Smooth muscle cell of the brain vasculature (primary cell): ENCODE results near the gene TC2N.
"Not testable (repeated sequence)": the region's sequence is repeated elsewhere in the genome, so short reads cannot be mapped to it uniquely, and the experiment has no call there.

ENCODE experiments used
- DNase-seq: peaks from one replicate; pipeline ENCODE4 v3.0.0-alpha.2; 2012; ENCODE audit warnings: low read depth, low spot score

Gene TC2N

DNA sequence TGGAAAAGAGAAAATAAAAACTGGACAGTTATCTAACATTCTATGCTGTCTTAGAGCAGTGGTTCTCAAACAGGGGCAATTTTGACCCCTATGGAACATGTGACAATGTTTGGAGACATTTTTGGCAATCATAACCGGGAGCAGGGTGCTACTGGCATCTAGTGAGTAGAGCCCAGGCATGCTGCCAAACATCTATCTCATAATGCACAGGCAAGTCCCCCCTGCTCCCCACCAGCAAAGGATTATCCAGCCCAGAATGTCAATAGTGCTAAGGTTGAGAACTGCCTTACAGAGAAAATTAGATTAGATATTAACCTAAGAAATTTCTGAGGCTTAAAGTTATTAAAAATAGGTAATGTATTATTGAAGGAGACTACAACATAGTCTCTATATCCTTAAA is 112.5 kb downstream of the TC2N start:
- no peak for DNase-seq

DNA sequence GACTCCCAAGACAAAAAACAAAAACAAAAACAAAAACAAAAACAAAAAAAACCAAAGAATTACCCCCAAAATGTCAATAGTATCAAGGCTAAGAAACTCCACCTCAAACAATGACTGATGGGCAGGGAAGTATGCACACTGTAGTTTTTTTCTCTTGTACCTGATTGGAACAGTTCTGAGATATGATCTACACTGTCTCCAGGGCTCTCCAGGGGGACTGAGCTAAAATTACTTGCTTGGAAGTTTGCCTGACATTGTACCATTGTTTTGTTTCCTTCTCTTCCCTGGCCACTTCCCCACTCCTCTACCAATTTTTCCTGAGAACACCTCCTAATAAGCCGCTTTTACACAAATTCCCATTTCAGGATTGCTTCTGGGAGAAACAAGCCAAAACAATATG is 113.2 kb downstream of the TC2N start:
- no peak for DNase-seq

- DNase-seq = no peak
Observed at GRCh38 chr14:91753501-91754128, 113.7 kb downstream of the TC2N start.

DNA sequence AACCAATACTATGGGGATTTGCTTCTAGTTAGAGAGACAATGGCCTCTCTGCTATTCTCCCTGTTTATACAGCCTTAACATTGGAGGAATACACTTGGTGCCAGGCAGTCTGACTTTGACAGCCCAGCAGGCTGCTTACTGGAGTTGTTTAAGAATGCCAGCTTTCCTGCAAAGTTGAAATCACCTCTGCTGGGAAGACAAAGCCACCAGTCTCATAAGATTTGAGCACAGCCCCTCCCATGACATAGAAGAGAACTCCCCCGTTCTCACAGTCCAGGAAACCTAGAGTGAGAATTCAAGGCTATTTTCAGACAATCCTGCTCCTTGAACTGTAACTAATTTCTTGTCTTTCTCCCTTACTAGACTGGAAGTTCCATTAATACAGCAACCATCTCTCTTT is 114.4 kb downstream of the TC2N start:
- DNase-seq = no peak

DNA sequence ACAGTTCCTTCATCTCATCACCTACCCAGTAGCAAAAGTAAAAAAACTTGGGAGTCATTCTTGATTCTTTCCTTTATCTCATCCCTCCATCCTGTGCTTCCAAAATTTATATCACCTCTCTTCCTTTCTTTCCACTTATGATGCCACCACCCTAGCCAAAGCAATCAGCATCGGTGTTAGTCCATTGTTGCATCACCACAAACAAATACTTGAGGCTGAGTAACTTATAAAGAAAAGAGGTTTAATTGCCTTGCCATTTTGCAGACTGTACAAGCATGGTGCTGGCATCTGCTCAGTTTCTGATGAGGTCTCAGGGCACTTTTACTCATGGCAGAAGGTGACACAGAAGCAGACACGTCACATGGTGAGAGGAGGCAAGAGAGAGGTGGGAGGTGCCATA is 115.6 kb downstream of the TC2N start:
- no peak for DNase-seq

DNA sequence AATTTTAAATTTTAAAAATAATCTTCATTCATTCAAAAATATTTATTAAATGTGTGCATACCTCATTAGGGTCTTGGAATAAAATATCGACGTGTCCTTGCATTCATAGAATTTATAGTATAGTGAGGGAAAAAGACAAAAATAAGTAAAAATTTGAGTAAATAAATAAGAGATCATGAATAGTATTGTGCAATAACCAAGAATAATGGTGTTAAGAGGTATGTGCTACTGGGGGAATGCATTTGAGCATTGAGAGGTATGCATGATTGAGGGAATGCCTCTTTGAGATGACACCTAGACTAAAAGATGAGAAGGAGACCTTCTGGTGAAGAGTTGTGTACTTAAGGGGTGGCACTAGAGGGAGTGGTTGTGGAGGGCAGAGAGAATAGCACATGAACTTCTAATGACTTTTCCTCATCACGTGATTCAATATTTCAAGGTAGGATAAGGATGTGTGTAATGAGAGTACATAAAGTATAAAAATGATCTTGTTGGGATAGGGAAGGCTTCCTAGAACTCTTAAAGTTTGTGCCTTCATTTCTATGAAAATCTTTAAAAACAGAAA is 116.6 kb downstream of the TC2N start:
- DNase-seq = no peak

DNA sequence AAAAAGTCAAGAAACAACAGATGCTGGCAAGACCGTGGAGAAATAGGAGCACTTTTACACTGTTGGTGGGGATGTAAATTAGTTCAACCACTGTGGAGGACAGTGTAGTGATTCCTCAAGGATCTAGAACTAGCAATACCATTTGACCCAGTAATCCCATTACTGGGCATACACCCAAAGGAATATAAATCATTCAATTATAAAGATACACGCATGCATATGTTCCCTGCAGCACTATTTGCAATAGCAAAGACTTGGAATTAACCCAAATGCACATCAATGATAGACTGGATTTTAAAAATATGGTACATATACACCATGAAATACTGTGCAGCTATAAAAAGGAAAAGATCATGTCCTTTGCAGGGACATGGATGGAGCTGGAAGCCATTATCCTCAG is 117.5 kb downstream of the TC2N start:
- no peak for DNase-seq

DNA sequence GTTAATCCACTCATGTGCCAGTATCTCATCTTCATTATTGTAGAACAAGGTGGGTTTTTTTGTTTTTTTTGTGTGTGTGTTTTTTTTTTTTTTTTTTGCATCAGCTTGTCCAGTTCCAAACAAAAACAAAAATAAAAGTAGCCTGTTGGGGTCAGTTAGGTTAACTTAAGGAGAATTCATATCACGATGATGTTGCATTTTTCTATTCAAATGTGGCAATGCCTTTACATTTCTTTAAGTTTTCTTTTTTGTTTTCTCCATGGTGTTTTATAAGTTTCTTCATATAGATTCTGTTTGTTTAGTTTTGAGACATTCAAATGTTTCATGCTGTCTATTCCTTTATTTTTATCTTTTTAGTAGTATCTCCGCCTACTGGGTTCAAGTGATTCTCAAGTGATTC is 119.3 kb downstream of the TC2N start:
- DNase-seq = no peak

DNA sequence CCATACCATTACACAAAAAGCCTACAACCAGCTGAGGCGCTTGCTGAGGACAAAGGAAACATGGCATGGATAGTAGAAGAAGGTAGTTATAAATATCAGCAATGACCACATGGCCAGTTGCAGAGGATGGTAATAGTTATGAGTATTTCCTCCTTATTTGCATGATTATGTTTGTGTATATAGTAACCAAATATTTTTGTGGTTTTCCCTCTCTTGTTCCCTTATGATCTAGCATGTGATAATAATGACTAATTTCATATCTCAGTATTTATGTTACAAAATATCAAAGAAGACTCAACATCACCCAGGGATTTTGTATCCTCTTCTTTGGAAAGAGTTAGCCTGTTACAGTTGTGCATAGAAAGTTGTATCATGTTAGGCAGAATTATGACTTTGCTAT is 122.0 kb downstream of the TC2N start:
- DNase-seq = no peak

DNA sequence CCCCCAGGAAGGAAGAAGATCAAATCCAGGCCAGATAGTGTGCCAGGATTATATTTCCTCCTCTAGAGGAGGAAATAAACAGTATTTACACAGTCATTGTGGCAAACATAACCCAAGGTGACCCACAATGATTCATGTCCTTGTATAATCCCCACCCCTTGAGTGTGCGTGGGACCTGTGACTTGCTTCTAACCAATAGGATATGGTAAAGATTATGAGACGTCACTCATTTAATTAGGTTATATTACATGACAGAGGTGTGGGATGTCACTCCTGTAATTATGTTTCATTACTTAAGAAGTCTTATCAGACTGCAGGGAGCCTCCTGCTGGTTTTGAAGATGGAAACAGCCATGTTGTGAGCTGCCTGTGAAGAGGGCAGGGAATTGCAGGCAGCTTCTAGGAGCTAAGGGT is 123.3 kb downstream of the TC2N start:
- no peak for DNase-seq

DNA sequence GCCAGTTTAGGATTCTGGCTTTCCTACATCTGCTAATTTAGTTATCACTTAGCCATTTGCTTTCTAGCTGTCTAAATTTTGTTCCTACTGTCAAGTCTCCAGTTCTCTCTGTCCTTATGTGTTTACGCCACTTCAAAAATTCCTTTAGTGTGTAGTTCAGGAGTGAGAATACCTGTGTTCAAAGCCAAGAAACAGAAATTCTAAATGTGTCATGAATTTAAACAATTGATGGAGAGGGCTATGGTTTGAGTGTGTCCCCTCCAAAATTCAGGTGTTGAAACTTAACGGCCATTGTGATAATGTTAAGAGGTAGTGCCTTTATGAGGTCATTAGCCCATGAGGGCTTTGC is 124.1 kb downstream of the TC2N start:
- DNase-seq = no peak

DNA sequence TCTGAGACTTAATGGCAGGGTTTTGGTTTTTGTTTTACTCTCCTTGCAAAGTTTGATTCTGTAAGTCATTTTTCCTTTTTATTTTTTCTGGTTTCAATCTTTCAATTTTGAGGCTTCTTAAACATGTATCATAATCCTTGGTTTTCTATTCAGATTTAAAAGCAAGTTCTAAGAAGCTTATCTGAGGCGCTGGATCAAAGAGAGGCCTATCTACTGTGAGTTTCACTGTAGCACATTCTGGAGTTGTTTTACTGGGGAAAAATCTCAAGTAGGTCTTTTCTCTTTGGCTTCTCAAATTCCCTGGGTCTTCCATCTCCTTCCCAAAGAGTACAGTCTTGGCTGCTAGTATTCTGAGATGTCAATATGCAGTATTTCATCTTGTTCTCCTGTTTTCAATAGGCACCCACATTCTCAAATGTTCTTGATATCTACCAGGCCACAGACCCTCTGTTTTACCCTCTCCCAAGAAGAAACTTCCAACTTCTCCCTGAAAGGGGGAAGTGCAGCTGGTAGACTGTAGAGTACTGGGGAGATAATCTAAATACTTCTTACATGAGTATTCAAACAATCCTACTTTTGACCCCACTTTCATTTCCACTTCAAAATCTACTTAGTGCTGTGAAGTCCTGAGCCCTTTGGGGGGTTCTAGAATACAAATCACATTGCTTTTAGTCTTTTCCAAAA is 124.6 kb downstream of the TC2N start:
- DNase-seq = no peak

DNA sequence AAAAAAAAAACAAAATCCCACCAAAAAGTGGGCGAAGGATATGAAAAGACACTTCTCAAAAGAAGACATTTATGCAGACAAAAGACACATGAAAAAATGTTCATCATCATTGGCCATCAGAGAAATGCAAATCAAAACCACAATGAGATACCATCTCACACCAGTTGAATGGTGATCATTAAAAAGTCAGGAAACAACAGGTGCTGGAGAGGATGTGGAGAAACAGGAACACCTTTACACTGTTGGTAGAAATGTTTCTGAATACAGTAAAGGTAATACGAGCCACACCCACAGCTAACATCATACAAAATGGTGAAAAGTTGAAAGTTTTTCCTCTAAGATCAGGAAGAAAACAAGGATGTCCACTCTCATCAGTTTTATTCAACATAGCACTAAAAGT is 127.5 kb downstream of the TC2N start:
- not testable (repeated sequence) for DNase-seq

GRCh38 chr14:91737619-91738018 is 129.7 kb downstream of the TC2N start:
- no peak for DNase-seq

GRCh38 chr14:91732859-91733477 is 134.4 kb downstream of the TC2N start:
- DNase-seq = no peak

- no peak for DNase-seq
Observed at GRCh38 chr14:91732439-91732838, 134.9 kb downstream of the TC2N start.

- DNase-seq = no peak
Observed at GRCh38 chr14:91731986-91732385, 135.3 kb downstream of the TC2N start, which contains the start of gene CATSPERB. Gene CATSPERB, minus strand, starts transcription at chr14:91732086. Its CDS starts 2,607 bp downstream, at chr14:91729479.

DNA sequence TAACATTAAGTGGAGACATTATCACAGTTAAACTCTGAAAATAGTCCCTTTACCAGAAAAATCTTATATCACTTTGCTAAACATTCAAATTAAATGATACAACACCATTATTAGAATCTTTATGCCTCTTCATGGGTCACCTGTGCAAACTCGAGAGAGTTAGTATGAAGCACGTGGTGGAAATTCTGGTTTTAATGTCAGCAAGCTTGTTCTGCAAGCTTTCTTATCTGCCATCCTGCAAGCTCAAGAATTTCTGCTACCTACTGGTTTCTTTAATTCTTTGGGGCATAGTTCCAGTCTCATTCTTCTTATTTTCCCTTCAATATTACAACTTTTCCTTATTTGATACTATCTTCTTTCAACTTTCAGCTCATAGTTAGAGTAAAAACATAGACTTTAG is 136.3 kb downstream of the TC2N start:
- DNase-seq = no peak

DNA sequence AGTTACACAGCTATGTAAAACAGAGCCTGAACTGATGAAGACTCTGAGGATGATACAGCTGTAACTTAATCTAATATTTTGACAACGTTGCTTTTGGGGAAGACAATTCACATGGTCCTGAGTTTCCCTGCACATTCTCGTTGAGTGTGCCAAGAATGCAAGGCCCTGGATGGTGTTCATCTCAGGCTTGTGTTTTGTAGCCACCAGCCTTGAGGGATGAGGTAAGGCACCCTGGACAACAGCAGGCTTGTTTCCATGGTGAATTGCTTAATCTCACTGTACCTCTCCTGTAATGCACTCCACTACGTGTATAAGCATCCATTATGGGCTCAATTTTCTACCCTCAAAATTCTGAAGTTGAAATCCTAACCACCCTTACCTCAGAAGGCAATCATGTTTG is 137.6 kb downstream of the TC2N start:
- DNase-seq = no peak
